Calu3 (cell line): ENCODE results near the gene RET. TPM values are rescaled to one million over a fixed set of nuclear protein-coding genes. Genes with fewer than 3 reads are reported as not detected.

ENCODE experiments used
- BruUV-seq: library from RNA; stranded (reverse); fragments of 400-500 nt; replicated peaks from 2 replicates; lab custom pipeline; 2021; lab: Mats Ljungman, UMichigan
- CTCF ChIA-PET: fragments of 300-600 bp; sonication (Branson Sonifier 250); formaldehyde crosslinking; loops from one replicate; lab custom pipeline; 2022; ENCODE audit warnings: antibody characterized with exemption; lab: Charles Lee
- DNase-seq: peaks from one replicate; pipeline ENCODE4 v3.0.0; 2022
- H3K27ac Mint-ChIP-seq: one replicate; pipeline ENCODE4 v1.8.0; 2022; ENCODE audit warnings: mixed read lengths; ENCODE audit not compliant: unreplicated experiment
- H3K27me3 Mint-ChIP-seq: one replicate; pipeline ENCODE4 v1.8.0; 2022; ENCODE audit warnings: mixed read lengths; ENCODE audit not compliant: unreplicated experiment
- H3K36me3 Mint-ChIP-seq: one replicate; pipeline ENCODE4 v1.8.0; 2022; ENCODE audit warnings: mild to moderate bottlenecking, moderate library complexity, mixed read lengths; ENCODE audit not compliant: insufficient read depth, unreplicated experiment
- H3K4me1 Mint-ChIP-seq: one replicate; pipeline ENCODE4 v1.8.0; 2022; ENCODE audit warnings: mild to moderate bottlenecking, low read depth, mixed read lengths; ENCODE audit not compliant: unreplicated experiment
- H3K4me3 Mint-ChIP-seq: one replicate; pipeline ENCODE4 v1.8.0; 2022; ENCODE audit warnings: mild to moderate bottlenecking, low read depth, moderate library complexity, mixed read lengths; ENCODE audit not compliant: unreplicated experiment
- H3K9me3 Mint-ChIP-seq: one replicate; pipeline ENCODE4 v1.8.0; 2022; ENCODE audit warnings: low read depth, mixed read lengths; ENCODE audit not compliant: unreplicated experiment
- intact Hi-C: fragments of 100-400 bp; cut with micrococcal nuclease; formaldehyde crosslinking; loops from one replicate; pipeline ENCODE4 v1.10.0; 2022; ENCODE audit not compliant: unreplicated experiment
- total RNA-seq: library from RNA; stranded (reverse); gene quantifications from 2 replicates; pipeline ENCODE4 v1.2.3, GENCODE V29; 2022
- TF ChIP-seq, protein P1 (sequence below): fragments of 200-600 bp; IDR thresholded peaks from one replicate; pipeline ENCODE4 v1.8.0; 2022; ENCODE audit warnings: antibody characterized with exemption; ENCODE audit not compliant: unreplicated experiment

Gene RET
- total RNA-seq, 1 experiment from 2014 or later, result not detected

DNA sequence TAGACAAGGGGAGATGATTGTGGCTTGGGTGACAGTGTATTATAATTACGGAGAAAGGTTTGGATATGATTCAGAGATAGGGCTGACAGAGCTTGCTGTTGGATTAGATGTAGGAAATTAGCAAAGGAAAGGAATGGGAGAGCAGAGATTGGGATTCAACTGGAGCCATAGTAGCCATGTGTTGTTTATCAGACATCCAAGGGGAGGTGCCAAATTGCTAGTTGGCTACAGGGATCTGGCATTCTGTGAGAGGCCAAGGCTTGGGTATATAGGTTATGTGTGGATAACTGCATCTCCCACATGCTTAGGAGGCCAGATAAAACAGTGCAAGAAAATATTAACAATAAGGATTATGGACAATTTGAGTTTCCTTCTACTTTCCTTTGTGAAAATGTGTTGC, 96.3 kb downstream of the RET start:
- Mint-ChIP-seq H3K36me3 (no peaks in the 10 kb centered on the region), H3K27ac (no peak overlapping the region), H3K9me3 (no peaks in the 10 kb centered on the region), H3K4me1 (peaks cover 9% of the 10 kb centered on the region), H3K4me3 (no peak overlapping the region), H3K27me3 (no peaks in the 10 kb centered on the region)
- DNase-seq, result no peak
- TF ChIP-seq, protein P1, sequence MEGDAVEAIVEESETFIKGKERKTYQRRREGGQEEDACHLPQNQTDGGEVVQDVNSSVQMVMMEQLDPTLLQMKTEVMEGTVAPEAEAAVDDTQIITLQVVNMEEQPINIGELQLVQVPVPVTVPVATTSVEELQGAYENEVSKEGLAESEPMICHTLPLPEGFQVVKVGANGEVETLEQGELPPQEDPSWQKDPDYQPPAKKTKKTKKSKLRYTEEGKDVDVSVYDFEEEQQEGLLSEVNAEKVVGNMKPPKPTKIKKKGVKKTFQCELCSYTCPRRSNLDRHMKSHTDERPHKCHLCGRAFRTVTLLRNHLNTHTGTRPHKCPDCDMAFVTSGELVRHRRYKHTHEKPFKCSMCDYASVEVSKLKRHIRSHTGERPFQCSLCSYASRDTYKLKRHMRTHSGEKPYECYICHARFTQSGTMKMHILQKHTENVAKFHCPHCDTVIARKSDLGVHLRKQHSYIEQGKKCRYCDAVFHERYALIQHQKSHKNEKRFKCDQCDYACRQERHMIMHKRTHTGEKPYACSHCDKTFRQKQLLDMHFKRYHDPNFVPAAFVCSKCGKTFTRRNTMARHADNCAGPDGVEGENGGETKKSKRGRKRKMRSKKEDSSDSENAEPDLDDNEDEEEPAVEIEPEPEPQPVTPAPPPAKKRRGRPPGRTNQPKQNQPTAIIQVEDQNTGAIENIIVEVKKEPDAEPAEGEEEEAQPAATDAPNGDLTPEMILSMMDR, result no peak
- no TSS peak for BruUV-seq
- intact Hi-C loops, result no loop called here
- CTCF ChIA-PET, result interaction anchor here (0.6 kb wide), 1 partner anchor 373 kb away, joined by 4 read pairs; no protein-coding TSS in a partner anchor

DNA sequence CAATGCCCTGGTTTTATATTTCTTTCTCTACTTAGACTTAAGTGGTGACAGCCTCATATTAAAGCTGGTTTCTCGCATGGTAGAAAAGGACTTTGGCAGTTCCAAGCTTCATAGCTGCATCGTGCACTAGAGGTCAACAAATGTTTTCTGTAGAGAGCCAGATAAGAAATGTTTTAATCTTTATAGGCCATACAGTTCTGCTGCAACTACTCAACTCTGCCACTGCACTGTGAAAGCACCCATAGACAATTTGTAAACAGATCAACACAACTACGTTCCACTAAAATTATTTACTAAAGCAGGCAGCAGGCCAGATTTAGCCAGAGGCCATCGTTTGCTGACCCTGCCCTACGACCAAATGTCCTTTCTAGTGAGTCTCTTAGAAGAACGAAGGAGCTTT, 98.1 kb downstream of the RET start:
- intact Hi-C loops, result no loop called here
- no TSS peak for BruUV-seq

DNA sequence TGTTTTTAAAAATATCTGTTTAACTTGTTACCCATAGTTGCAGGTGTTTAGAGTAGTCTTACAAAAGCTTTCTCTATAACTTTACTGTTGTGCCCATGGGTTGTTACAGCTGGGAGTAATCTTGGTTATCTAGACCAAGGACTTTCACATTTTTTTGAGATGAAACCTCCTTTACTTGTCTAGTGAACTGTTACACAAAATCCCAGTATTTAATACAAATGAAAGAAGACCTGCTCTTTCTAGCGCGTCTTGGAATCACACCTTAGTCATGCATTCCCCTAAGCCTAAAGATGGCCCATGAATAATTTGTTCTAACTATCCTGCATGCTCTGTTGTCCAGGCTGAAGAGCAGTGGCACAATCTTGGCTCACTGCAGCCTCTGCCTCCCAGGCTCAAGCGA, 99.4 kb downstream of the RET start:
- H3K36me3 Mint-ChIP-seq, result no peaks in the 10 kb centered on the region
- BruUV-seq, result no TSS peak
- intact Hi-C loops, result no loop called here
- H3K27me3 Mint-ChIP-seq, result no peaks in the 10 kb centered on the region
- TF ChIP-seq, protein P1, result no peak
- H3K9me3 Mint-ChIP-seq, result no peaks in the 10 kb centered on the region
- peaks cover 9% of the 10 kb centered on the region for H3K4me1 Mint-ChIP-seq
- no peak overlapping the region for H3K27ac Mint-ChIP-seq
- no peak overlapping the region for H3K4me3 Mint-ChIP-seq
- CTCF ChIA-PET, result interaction anchor here (0.6 kb wide), 1 partner anchor 129 kb away, joined by 3 read pairs; no protein-coding TSS in a partner anchor
- no peak for DNase-seq

More for the DNA sequence above, 98.1 kb downstream of the RET start:
- no peaks in the 10 kb centered on the region for H3K36me3 Mint-ChIP-seq
- TF ChIP-seq, protein P1, result no peak
- peaks cover 9% of the 10 kb centered on the region for H3K4me1 Mint-ChIP-seq
- CTCF ChIA-PET, result interaction anchor here (0.6 kb wide), 1 partner anchor 10 kb away, joined by 4 read pairs; no protein-coding TSS in a partner anchor
- no peak overlapping the region for H3K4me3 Mint-ChIP-seq
- no peaks in the 10 kb centered on the region for H3K9me3 Mint-ChIP-seq
- H3K27ac Mint-ChIP-seq, result no peak overlapping the region
- no peaks in the 10 kb centered on the region for H3K27me3 Mint-ChIP-seq
- no peak for DNase-seq

DNA sequence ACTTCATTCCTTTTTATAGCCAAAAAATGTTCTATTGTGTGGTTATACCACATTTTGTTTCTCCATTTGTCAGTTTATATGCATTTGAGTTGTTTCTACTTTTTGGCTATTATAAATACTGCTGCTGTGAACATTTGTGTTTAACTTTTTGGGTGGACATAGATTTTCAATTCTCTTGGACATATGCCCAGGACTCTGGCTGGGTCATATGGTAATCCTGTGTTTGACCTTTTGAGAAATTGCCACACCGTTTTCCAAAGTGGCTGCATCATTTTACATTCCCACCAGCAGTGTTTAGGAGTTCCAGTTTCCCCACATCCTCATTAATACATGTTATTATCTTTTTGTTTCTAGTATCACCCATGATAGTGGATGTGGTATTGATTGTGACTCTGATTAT, 100.7 kb downstream of the RET start:
- TF ChIP-seq, protein P1, result no peak
- no peak for DNase-seq
- no peaks in the 10 kb centered on the region for H3K9me3 Mint-ChIP-seq
- no peak overlapping the region for H3K27ac Mint-ChIP-seq
- H3K27me3 Mint-ChIP-seq, result no peaks in the 10 kb centered on the region
- no TSS peak for BruUV-seq
- H3K36me3 Mint-ChIP-seq, result no peaks in the 10 kb centered on the region
- H3K4me1 Mint-ChIP-seq, result peaks cover 8% of the 10 kb centered on the region
- CTCF ChIA-PET, result no interaction called here
- intact Hi-C loops, result no loop called here
- H3K4me3 Mint-ChIP-seq, result no peak overlapping the region

Other genes starting within 250 kb of the RET start
- 8.9 and 10.0 TPM in 2 replicates for gene CSGALNACT2, start 61.4 kb downstream of the RET start, total RNA-seq
- gene RASGEF1A, start 190.0 kb downstream of the RET start, total RNA-seq, result 1.0 and 1.4 TPM in 2 replicates